IMR-90 (cell line): ENCODE measurements around the gene NUB1.

ENCODE experiments used
- CEBPB ChIP-seq: IDR thresholded peaks from 2 replicates; pipeline ENCODE4 v1.6.1; 2012; ENCODE audit warnings: low read depth, low read length, improper control_type of control experiment
- CTCF ChIP-seq: conservative IDR thresholded peaks from 2 replicates; pipeline ENCODE4 v1.5.1; 2012; ENCODE audit warnings: mild to moderate bottlenecking, low read depth, low read length, improper control_type of control experiment
- ELK1 ChIP-seq: fragments of 150-350 bp; IDR thresholded peaks from 2 replicates; pipeline ENCODE4 v1.6.1; 2016; ENCODE audit warnings: low read depth, mild to moderate bottlenecking, low read length, moderate library complexity, borderline replicate concordance
- FOS ChIP-seq: fragments of 150-350 bp; IDR thresholded peaks from 2 replicates; pipeline ENCODE4 v1.6.1; 2016; ENCODE audit warnings: low read depth, low read length
- MAZ ChIP-seq: IDR thresholded peaks from 2 replicates; pipeline ENCODE4 v1.6.1; 2012; ENCODE audit warnings: low read depth, mild to moderate bottlenecking, low read length, improper control_type of control experiment, moderate library complexity, borderline replicate concordance
- MXI1 ChIP-seq: IDR thresholded peaks from 2 replicates; pipeline ENCODE4 v1.6.1; 2012; ENCODE audit warnings: low read depth, mild to moderate bottlenecking, low read length, moderate library complexity, borderline replicate concordance
- POLR2A ChIP-seq: IDR thresholded peaks from 2 replicates; pipeline ENCODE4 v1.6.1; 2012; ENCODE audit warnings: mild to moderate bottlenecking, low read depth, low read length
- RAD21 ChIP-seq: IDR thresholded peaks from 2 replicates; pipeline ENCODE4 v1.6.1; 2012; ENCODE audit warnings: low read length, improper control_type of control experiment
- RCOR1 ChIP-seq: IDR thresholded peaks from 2 replicates; pipeline ENCODE4 v1.6.1; 2012; ENCODE audit warnings: mild to moderate bottlenecking, low read length, improper control_type of control experiment; ENCODE audit not compliant: insufficient replicate concordance
- USF2 ChIP-seq: fragments of 150-350 bp; IDR thresholded peaks from 2 replicates; pipeline ENCODE4 v1.6.1; 2017; ENCODE audit warnings: mild to moderate bottlenecking, antibody characterized with exemption, low read length, low read depth

- TF ChIP-seq CEBPB (no peak), CTCF (no peak), POLR2A (no peak), RAD21 (no peak), RCOR1 (no peak), MAZ (no peak), MXI1 (no peak), FOS (no peak), USF2 (no peak), ELK1 (no peak)
Measured at GRCh38 chr7:151316896-151317295, 24.7 kb upstream of the NUB1 start.
